DMS79 treated with DMSO at 0.1 percent for 48 hours (cell line): ENCODE results near the gene CENPF.
"Not testable (repeated sequence)": the region's sequence is repeated elsewhere in the genome, so short reads cannot be mapped to it uniquely, and the experiment has no call there.

Experiments
- DNase-seq: peaks from one replicate; lab custom pipeline; 2025; lab: John Stamatoyannopoulos, UW

Gene CENPF

DNA sequence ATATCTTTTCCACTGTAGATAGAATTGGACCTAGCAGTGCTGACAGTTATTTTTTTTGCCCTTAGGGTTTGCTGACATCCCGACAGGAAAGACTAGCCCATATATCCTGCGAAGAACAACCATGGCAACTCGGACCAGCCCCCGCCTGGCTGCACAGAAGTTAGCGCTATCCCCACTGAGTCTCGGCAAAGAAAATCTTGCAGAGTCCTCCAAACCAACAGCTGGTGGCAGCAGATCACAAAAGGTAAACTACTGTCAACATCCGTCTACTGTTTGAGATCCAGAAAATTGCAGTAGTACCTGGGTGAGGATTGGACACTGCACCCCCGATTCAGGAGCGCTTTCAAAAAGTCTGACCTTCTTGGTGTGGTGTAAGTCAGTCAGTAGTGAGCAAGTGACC, 55.8 kb downstream of the CENPF start:
- no peak for DNase-seq

DNA sequence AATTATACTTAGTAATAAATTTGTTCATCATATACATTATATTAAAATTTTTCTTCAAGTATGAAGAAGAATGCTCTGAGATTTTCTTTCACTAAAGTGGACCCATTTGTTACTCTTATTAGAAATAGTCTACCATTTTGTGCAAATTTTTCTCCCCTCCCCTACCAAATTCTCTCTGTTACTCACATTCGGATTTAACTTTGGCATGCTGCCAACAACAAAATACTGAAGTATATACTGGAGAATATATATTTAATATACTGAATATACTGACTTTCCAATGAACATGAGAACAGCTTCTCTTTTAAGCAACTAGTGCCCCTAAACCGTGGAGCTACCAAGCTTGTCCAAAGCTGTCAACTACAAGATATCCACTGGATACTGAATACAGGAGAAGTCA, 57.2 kb downstream of the CENPF start:
- no peak for DNase-seq

DNA sequence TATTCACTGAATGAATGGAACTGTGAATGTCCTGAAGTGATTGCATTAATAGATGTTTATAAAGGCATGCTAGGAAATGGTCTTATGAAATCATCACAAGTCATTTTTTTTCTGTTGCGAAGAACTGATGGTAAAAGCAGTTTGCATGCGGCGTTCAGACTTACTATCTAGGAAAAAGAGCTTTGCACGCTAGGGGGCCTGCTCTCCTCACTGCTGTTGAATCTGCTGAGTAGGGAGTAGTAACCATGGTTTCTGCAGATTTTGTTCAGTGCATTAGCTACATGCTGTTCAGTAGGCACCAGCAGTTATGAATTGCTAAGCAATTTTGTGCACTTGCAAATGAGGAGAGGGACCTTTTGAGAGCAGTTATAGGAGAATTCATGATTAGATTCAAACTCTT, 57.9 kb downstream of the CENPF start:
- no peak for DNase-seq

DNA sequence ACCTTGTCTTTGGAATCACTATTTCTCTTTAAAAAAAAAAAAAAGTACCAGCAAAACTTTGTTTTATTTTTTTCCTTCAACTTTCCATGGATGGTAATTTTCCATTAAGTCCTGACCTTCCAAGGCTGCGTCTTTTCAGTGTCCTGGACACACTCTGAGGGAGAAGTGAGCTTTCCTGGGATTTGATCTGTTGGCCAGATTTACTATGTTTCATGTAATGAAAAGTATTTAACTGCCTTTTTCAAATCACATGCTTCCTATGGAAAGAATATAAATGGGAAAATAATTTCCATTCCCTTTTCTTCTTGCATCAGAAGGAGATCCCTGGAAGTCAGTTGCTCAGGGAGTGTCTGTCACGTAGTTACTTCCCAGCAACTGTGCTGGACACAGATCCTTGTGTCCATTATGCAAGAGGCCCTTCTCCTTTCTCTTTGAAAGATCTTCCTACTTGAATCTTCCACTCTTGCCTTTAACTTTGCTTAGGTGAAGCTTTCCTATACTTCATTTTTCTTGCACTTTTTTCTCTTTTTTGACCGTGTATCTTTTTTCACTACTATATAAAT, 59.3 kb downstream of the CENPF start:
- DNase-seq, result no peak

DNA sequence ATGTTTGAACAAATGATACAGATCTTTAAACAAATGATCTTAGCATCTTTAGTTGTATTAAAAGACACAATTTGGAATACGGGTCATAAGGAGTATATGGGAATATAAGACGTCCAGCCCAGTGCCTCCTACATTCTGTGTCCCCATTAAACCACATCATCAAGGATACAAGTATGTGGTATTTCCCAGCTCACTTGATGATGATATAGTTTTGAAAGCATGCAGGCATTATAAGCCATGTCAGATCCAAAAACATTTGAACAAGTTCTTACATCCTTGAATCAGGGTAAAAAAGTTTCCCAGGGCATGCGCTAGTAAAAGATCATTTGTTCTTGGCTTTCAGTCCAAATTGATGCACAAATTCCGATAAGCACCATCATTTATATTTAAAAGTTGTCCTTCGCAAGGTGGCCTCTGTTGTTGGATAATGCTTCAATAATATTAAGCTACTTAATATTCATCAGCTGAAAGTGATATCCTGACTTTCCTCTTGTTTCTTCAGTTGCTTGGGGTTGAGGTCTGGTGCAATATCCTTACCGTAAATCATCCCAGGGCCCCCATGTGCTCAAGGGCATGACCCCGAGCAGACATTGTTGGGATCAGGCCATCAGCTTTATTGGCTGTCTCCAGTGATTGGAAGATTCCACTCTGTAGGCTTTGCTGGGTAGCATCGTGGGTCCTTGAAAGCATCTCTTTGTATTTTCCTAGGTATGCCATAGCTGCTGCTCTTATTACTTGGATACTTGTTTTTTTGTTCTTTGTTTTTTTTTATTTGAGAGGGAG, 61.8 kb downstream of the CENPF start:
- DNase-seq, result no peak

DNA sequence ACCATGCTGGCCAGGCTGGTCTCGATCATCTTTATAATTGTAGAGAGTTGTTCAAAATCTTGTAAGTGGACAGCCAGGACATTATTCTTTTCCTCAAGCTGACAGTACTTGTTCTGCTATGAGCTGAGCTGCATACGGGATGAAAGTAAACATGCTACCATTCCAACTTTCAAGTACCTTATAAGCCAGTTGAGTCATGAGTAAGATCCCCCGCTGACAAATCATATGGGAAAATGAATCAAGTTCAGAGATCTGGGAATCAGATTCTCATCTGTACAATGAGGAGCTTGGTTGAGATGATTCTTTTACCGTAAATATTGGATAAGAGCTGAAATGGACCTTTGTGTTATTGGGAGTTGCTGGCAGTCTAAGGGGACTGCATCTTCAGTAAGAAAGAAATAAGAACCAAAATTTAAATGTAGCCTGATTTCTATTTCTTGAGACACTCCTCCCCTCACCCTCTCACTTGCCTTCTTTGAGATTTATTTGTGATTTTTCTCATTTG, 62.7 kb downstream of the CENPF start:
- DNase-seq, result no peak

DNA sequence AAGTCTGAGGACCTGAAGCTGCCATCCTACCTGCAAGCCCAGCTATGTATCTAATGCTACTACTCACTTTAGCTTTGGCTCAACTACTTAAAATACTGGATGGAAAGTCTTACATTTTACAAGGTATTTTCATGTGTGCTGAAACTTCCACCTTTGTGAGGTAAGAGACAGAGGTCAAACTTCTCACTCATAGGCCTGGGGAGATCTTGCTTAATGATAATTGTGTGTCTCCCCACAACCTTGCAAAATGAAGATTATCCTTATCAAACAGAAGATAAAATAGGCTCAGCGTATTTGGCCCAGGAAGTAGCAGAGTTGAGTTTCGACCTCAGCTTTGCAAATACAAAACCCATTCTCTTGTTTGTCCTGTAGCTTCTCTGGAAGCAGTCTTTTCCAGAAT, 63.7 kb downstream of the CENPF start:
- DNase-seq, result no peak

DNA sequence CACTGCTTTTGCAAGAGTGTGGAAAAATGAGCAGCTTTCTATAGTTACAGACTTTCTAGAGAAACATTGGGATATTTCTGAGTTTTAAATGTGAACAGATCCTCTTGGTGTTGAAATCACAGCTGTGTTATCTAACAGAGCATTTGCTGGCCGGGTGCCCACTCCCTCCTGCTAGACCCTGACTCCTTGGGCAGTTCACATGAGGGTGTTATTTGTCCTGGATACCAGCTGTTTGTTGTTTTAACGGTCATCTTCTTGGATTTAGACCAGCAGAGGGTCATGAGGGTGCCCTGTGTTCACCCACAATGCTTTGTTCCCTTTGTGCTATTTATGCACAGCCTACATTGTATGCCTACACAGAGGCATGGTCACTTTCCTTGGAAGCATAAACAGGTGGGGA, 67.1 kb downstream of the CENPF start:
- DNase-seq, result no peak

DNA sequence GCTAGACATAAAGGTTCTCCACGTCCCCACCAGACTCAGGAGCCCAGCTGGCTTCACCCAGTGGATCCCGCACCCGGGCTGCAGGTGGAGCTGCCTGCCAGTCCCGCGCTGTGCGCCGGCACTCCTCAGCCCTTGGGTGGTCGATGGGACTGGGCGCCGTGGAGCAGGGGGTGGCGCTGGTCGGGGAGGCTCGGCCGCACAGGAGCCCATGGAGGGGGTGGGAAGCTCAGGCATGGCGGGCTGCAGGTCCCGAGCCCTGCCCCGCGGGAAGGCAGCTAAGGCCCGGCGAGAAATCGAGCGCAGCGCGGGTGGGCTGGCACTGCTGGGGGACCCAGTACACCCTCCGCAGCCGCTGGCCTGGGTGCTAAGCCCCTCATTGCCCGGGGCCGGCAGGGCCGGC, 70.0 kb downstream of the CENPF start:
- DNase-seq, result not testable (repeated sequence)

DNA sequence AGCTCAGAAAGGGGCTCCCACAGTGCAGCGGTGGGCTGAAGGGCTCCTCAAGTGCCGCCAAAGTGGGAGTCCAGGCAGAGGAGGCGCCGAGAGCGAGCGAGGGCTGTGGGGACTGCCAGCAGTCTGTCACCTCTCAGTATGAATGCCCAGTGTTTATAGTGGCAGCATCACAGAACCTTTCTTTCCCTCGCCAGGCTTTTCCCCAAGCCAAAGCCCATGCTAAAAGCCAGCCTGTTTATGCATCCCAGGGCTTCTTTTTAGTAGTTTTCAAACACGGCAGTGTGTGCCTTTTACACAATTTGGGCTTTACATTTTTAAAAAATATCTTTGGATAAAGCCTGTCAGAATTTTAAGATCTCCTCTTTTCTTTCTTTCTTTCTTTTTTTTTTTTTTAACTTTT, 70.6 kb downstream of the CENPF start:
- DNase-seq, result no peak

DNA sequence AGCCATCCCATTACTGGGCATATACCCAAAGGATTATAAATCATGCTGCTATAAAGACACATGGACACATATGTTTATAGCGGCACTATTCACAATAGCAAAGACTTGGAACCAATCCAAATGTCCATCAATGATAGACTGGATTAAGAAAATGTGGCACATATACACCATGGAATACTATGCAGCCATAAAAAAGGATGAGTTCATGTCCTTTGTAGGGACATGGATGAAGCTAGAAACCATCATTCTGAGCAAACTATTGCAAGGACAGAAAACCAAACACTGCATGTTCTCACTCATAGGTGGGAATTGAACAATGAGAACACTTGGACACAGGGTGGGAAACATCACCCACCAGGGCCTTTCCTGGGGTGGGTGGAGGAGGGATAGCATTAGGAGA, 72.5 kb downstream of the CENPF start:
- DNase-seq, result not testable (repeated sequence)

DNA sequence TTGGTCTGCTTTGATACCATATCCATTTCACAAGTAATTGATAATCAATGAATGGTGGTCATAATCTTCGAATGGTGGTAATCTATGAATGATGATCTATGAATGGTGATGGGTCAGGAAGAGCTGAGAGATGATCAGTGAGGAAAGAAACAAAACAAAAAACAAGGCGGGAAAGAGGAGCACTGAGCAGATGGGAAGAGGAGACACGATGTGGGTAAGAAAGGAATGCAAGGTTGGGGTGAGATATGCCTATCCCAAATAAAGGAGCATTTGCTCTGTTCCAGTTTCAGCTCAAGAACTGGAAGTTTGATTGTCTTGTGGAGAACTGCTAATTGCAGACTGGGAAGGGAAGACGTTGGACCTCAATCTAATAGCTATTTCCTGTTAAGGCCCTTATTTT, 73.8 kb downstream of the CENPF start:
- DNase-seq, result no peak

DNA sequence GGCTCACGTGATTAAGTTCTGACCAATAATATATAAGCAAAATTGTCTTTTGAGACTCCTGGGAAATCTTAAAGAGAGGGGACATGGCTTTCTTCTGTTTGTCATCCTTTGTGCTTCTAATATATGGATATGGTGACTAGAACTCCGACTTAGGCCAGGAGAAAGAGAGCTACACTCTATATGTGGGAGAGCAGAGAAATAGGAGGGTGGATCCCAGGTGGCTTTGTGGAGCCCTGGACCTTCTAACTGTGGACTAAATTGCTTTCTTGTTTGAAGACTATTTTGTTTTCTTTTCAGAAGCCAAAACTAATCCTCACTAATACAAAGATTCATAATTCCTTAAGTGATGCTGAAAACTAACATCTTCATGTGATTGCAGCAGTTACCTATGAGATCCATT, 75.0 kb downstream of the CENPF start:
- DNase-seq, result no peak

DNA sequence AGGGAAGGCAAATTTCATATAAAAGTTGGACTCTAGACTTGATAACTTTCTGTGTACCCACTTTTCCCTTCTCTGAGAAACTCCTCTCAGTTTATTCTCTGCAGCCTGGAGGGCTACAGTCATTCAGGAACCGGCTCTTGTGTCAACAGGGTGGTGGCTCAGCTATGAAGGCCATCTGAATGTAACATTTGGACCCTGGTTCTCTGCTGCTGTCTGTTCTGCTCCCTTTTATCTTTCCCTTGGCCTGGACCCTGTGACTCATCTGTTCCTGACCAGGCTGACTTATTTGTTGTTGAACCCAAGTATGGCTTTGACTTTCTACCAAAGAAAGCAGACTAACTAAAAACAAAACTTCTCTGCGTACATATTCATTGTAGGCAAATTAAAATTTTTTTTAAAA, 75.4 kb downstream of the CENPF start:
- no peak for DNase-seq

DNA sequence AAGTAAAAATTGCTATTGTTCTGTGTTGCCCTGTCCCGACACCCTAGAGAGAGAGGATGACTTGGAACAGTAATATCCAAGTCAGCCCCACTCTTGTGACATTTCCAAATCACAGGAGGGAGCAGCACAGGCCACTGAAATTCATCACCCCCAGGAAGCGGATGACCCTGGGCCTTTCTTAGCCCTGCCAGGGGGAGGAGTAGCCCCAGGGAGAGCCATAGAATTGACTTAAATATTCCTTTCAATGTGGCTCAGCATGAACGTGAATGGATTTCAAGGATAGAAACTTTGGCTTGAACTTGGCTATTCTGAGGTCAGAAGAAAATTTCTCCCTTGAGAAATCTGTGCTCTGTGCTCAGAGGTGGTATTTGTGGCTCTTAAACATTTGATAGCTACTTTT, 80.6 kb downstream of the CENPF start:
- no peak for DNase-seq

DNA sequence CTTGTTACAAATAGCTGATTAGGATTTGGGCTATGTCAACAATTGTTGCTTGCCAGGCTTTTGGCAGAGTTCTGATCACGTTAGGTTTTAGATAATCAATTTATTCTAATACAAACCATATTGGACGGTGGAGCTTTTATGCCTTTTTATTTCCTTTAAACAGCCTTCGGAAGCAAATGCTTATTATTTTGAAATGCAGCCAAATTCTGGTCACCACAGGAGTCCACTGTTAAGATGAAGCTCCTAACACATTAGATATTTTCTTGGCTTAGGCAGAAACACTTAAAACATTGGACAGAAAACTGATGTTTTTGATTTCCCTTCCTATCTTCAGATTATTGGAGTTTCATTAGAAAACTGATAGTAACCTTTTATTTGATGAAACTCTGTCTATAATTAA, 82.9 kb downstream of the CENPF start:
- peak; percentile 23 for DNase-seq

DNA sequence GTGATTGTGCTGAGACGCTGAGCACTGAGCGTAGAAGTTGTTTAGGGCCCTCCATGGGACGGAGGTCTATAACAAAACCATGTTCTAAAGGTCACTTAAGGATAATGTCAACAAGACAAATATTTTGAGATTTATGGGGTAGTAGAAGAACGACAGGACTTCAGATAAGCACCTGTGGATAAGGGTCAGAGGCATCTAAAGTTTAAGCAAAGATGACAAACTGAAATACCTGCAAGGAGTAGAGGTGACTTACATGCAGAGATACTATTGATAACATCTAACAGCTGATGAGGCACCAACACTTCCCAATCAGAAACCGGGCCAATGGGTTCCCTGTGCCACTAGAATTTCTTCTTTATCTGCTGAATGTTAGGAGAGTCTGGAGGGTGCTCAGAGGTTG, 83.5 kb downstream of the CENPF start:
- no peak for DNase-seq

DNA sequence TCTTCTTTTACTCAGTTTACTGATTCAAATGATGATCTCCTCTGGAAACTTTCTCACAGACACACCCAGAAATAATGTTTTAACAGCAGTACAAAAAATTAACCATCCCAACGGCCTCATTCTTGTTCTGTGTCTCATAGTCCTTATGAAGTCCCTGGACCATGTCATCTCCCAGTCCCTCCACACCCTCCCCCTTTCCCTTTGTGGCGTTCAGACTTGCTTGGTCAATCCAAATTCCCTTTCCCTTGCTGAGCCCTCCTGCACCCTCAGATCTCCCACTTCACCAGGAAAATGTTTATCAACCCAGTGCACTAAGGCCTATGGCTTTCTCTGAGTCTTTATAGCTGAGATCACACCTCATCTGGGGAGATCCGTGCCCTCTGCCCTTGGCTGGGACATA, 85.9 kb downstream of the CENPF start:
- no peak for DNase-seq

DNA sequence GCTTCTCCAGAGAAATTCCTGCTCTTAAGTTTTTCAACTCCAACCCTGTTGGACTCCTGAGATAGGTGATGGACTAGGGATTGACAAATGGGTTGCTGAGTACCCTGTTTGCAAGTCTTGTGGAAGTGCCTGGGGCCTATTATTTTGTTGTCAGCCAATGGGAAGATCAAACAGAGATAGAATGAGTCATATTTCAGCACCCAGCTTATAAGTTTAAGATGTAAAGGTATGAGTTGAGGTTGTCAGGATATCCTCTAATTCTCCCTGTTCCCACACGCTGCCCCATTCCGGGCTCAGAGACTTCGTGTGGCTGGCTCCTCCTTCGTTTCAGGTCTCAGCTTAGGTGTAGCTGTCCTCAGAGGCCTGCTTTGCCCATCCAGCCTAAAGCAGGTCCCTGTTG, 91.8 kb downstream of the CENPF start:
- no peak for DNase-seq

DNA sequence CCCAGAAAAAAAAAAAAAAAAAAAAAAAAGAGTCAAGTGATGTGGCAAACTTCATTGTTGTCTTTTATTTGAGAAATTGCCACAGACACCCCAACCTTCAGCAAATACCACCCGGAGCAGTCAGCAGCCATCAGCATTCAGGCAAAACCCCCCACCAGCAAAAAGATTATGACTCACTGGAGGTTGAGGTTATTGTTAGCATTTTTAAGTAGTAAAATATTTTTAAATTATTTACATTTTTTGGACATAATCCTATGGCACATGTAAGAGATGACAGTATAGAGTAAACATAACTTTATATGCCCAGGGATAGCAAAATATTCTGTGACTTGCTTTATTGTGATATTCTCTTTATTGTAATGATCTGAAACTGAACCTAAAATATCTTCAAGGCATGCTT, 95.6 kb downstream of the CENPF start:
- DNase-seq, result no peak

DNA sequence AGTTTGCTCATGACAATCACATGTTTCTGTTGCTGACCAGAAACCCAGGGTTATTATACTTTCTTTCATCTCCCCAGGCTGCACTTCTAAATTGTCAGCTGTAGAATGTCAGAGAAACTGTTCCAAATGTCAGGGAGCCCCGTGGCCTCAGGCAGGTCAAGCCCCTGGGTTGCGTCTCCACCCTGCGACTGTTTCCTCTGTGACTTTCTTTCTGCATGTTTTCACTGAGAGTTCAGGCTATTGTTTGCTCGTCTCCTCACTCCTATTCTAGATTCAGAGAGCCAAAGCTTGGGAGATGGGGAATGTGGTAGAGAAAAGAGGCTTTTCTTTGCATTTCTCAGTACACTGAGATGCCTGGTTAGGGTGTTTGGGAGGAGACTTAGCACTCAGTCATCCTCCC, 97.4 kb downstream of the CENPF start:
- no peak for DNase-seq

DNA sequence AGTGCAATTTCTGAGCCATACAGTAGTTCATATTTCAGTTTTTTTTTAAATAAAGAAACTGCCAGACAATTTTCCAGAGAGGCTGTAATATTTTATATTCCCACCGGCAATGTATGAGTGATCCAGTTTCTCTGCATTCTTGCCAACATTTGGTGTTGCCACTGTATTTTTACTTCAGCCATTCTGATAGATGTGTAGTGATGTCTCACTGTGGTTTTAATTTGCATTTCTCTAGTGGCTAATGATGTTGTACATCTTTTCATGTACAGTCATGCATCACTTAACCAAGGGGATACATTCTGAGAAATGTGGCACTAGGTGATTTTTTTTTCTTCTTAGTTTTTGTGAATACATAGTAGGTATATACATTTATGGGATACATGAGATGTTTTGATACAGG, 99.6 kb downstream of the CENPF start:
- DNase-seq, result no peak

DNA sequence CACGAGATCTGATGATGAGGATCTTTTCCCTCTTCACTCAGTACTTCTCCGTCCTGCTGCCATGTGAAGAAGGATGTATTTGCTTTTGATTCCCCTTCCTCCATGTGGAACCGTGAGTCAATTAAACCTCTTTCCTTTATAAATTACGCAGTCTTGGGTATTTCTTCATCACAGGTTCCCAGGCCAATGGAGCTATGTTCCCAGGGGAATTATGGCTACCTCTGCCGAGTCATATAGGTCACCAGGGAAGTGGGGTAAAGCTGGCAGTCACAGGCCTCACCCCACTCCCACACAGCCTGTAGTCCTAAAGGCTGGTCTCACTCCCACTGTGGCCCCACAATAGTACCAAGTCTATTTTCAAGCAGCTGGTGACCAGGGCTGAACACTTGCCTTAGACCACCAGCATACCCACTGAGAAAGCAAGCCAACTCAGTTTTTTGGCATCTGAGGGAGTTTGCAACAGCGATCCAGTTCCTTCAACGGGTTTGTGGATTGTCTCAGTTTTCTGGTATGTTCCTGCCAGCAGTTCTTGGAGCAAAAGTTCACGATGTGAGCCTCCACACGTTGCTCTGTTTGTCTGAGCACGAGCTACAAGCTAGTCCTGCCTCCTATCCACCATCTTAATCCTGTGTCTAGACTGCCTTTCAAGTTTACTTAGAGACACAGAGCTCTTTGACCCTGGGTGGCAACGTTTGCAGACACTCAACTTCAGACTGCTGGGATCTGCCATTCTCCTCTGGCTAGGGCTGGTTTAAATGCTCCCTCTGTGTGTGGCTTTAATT, 104.5 kb downstream of the CENPF start:
- DNase-seq, result no peak
